GM20000 (cell line): Measurements from ENCODE around the gene CDH22.

Experiments
- DNase-seq: peaks from one replicate; pipeline ENCODE4 v3.0.0; 2012; ENCODE audit warnings: low spot score
- CTCF ChIP-seq: IDR thresholded peaks from 2 replicates; pipeline ENCODE4 v1.5.1; 2012; ENCODE audit warnings: mild to moderate bottlenecking, control low read depth; ENCODE audit errors: extremely low read depth, missing control alignments

CDH22 gene

GRCh38 chr20:46167080-46167479 is 141.2 kb downstream of the CDH22 start:
- DNase-seq = no peak
- no peak for TF ChIP-seq CTCF

- TF ChIP-seq CTCF = no peak
- DNase-seq = no peak
Observed at GRCh38 chr20:46164254-46164653, 144.0 kb downstream of the CDH22 start.

- TF ChIP-seq CTCF = no peak
- no peak for DNase-seq
Observed at GRCh38 chr20:46161921-46162320, 146.4 kb downstream of the CDH22 start.

GRCh38 chr20:46160661-46161060 is 147.6 kb downstream of the CDH22 start:
- DNase-seq = no peak
- TF ChIP-seq CTCF = no peak

- no peak for DNase-seq
- no peak for TF ChIP-seq CTCF
Observed at GRCh38 chr20:46159101-46159897, 149.0 kb downstream of the CDH22 start.

- no peak for DNase-seq
- TF ChIP-seq CTCF = no peak
Observed at GRCh38 chr20:46158476-46158987, 149.8 kb downstream of the CDH22 start.

GRCh38 chr20:46157625-46158024 is 150.7 kb downstream of the CDH22 start:
- no peak for TF ChIP-seq CTCF
- DNase-seq = no peak
